HepG2 (cell line): ENCODE results near the gene MAP3K14. TPM values are rescaled to one million over a fixed set of nuclear protein-coding genes. Genes with fewer than 3 reads are reported as not detected.

Source experiments
- BCLAF1 ChIP-seq: fragments of 450-650 bp; IDR thresholded peaks from 2 replicates; pipeline ENCODE4 v1.6.1; 2017; ENCODE audit warnings: mild to moderate bottlenecking
- E2F1 ChIP-seq: sonication (generic); formaldehyde crosslinking; IDR thresholded peaks from 2 replicates; pipeline ENCODE4 v1.5.0; 2020; ENCODE audit warnings: missing genetic modification reagents
- HMGA1 ChIP-seq: sonication (generic); formaldehyde crosslinking; conservative IDR thresholded peaks from 2 replicates; pipeline ENCODE4 v1.4.0; 2020; ENCODE audit warnings: missing genetic modification reagents
- IKZF5 ChIP-seq: IDR thresholded peaks from 2 replicates; pipeline ENCODE4 v1.6.1; 2018; ENCODE audit warnings: missing genetic modification reagents, mild to moderate bottlenecking, missing compliant biosample characterization
- SMARCE1 ChIP-seq: fragments of 450-650 bp; IDR thresholded peaks from 2 replicates; pipeline ENCODE4 v1.6.1; 2017; ENCODE audit warnings: borderline replicate concordance
- SOX13 ChIP-seq, 3 experiments: fragments of 450-650 bp in 1 of 3; sonication (generic) in 1 of 3; formaldehyde crosslinking in 1 of 3; IDR thresholded peaks in 2 of 3; conservative IDR thresholded peaks in 1 of 3; 2 replicates each; pipeline versions ENCODE4 v1.5.0 to v1.6.1; 2016 to 2020; ENCODE audit warnings: antibody characterized with exemption in 1 of 3, mild to moderate bottlenecking in 1 of 3, missing compliant biosample characterization in 1 of 3, missing genetic modification reagents in 1 of 3, moderate library complexity in 1 of 3
- SOX6 ChIP-seq, 2 experiments: fragments of 450-650 bp in 1 of 2; sonication (generic) in 1 of 2; formaldehyde crosslinking in 1 of 2; IDR thresholded peaks; 2 replicates each; pipeline versions ENCODE4 v1.4.0 to v1.6.1; 2017 to 2020; ENCODE audit warnings: antibody characterized with exemption in 1 of 2, mild to moderate bottlenecking in 1 of 2, missing genetic modification reagents in 1 of 2
- TBL1XR1 ChIP-seq: fragments of 150-350 bp; IDR thresholded peaks from 2 replicates; pipeline ENCODE4 v1.6.1; 2014; ENCODE audit warnings: borderline replicate concordance, low read length; ENCODE audit not compliant: partially characterized antibody
- TCF7L2 ChIP-seq: IDR thresholded peaks from 2 replicates; pipeline ENCODE4 v1.6.1; 2011; ENCODE audit warnings: mild to moderate bottlenecking, low read depth, low read length, moderate library complexity
- TGIF2 ChIP-seq: IDR thresholded peaks from 2 replicates; pipeline ENCODE4 v1.6.1; 2016; ENCODE audit warnings: control low read depth, missing compliant biosample characterization
- ZBTB4 ChIP-seq: sonication (generic); formaldehyde crosslinking; IDR thresholded peaks from 2 replicates; pipeline ENCODE4 v1.4.0; 2020; ENCODE audit warnings: missing genetic modification reagents, mild to moderate bottlenecking, borderline replicate concordance
- ZFP90 ChIP-seq: sonication (generic); formaldehyde crosslinking; IDR thresholded peaks from 2 replicates; pipeline ENCODE4 v1.8.0; 2022; ENCODE audit warnings: missing genetic modification reagents, mild to moderate bottlenecking, inconsistent platforms, borderline replicate concordance
- ZFY ChIP-seq: sonication (generic); formaldehyde crosslinking; IDR thresholded peaks from 2 replicates; pipeline ENCODE4 v1.4.0; 2020; ENCODE audit warnings: missing genetic modification reagents
- ZNF225 ChIP-seq: sonication (generic); formaldehyde crosslinking; IDR thresholded peaks from 2 replicates; pipeline ENCODE4 v1.4.0; 2020; ENCODE audit warnings: mild to moderate bottlenecking, missing genetic modification reagents
- ZNF275 ChIP-seq: sonication (generic); formaldehyde crosslinking; IDR thresholded peaks from 2 replicates; pipeline ENCODE4 v1.8.0; 2022; ENCODE audit warnings: missing genetic modification reagents, mild to moderate bottlenecking, inconsistent platforms, borderline replicate concordance
- ZNF3 ChIP-seq: IDR thresholded peaks from 2 replicates; pipeline ENCODE4 v1.7.0; 2017; ENCODE audit warnings: inconsistent platforms
- polyA plus RNA-seq, 8 experiments: library from polyadenylated mRNA; depleted of rRNA in 3 of 8; stranded (reverse) in 7 of 8; unstranded in 1 of 8; fragments of >200 nt; fragmentation: Illumina TruSeq in 4 of 8; extraction: Trizol in 4 of 8; gene quantifications; 2 replicates each; pipeline versions ENCODE4 v1.2.1 to v1.2.3, GENCODE V29; 2011 to 2016; ENCODE audit warnings: low read depth in 4 of 8, missing spikeins in 1 of 8, mixed read lengths in 1 of 8; ENCODE audit not compliant: insufficient read depth in 1 of 8
- total RNA-seq, 5 experiments: library from RNA; depleted of rRNA; stranded (reverse); fragments of >200 nt; fragmentation: Illumina TruSeq; extraction: Trizol; gene quantifications; 2 replicates each; pipeline ENCODE4 v1.2.3, GENCODE V29; 2016; ENCODE audit warnings: low read depth in 1 of 5
- TF ChIP-seq, protein P1 (sequence below): IDR thresholded peaks from 2 replicates; pipeline ENCODE4 v1.6.1; 2016; ENCODE audit warnings: low read depth, borderline replicate concordance

Gene MAP3K14
- total and polyA plus RNA-seq, 2 of the 13 experiments (the other 11 are each of a cell fraction or from before 2014, with no cell fraction given): 2.6 TPM

DNA sequence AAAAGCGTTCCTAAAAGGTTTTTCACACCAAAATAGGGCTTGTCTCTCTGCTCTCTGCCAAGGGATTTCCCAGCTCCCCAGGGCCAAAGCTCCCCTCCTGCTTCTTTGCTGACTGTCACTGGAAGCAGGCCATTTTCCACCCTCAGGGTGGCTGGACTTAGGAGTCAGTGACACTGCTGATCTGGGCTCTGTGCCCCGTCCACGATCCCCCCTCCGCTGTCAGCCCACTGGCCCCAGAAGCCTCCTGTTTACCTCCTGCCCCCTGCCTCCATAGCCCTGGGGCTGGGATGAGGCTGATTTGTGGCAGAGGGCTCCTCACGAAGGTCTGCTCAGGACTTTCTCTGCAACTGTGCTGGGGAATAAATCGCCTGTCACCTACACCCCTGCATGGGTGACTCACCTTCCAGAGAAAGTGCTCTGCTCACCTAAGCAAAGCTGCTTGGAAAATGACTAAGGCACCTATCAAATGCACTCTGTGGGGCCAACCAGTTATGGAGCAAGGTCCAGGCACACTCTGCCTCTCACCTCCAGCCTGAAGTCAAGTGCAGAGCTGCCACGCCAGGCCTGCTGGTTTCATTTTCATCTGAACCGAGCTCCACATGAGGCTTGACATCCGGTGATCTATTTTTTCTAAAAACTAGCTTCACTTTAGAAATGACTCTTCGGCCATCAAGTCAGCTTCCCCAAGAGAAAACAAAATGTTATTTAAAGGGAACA lies 4.9 kb downstream of the MAP3K14 start (continued):
- TF ChIP-seq ZBTB4 (CRISPR knock-in tag) (0 out of 2 replicates have a peak, but pooled peaks have one; percentile 28), ZNF225 (CRISPR knock-in tag) (no peak), ZNF275 (no peak), E2F1 (no peak; the same call in 1 of the 2 replicates), ZFY (CRISPR knock-in tag) (peak; percentile 72), BCLAF1 (no peak), HMGA1 (CRISPR knock-in tag) (no peak), SMARCE1 (no peak), TCF7L2 (no peak), SOX6 (IDR thresholded peaks at IDR 0.05) (no peak), SOX6 (CRISPR knock-in tag; IDR thresholded peaks at IDR 0.05) (peak; percentile 69), SOX13 (IDR thresholded peaks at IDR 0.05) (0 out of 2 replicates have a peak, but pooled peaks have one; percentile 11), SOX13 (CRISPR knock-in tag; conservative IDR thresholded peaks at IDR 0.05 in 1 of 2, IDR thresholded peaks at IDR 0.05 in 1 of 2) (peak in 1 of 2 experiments; percentile 63; a peak in 1 of 4 replicates), IKZF5 (CRISPR knock-in tag) (peak; percentile 91), TBL1XR1 (no peak), ZFP90 (CRISPR knock-in tag) (0 out of 2 replicates have a peak, but pooled peaks have one; percentile 21), TGIF2 (CRISPR knock-in tag) (0 out of 2 replicates have a peak, but pooled peaks have one; percentile 21), ZNF3 (0 out of 2 replicates have a peak, but pooled peaks have one; percentile 23)
- TF ChIP-seq, protein P1, sequence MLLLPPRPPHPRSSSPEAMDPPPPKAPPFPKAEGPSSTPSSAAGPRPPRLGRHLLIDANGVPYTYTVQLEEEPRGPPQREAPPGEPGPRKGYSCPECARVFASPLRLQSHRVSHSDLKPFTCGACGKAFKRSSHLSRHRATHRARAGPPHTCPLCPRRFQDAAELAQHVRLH (CRISPR knock-in tag): 0 out of 2 replicates have a peak, but pooled peaks have one; percentile 48
